Thyroid gland (tissue), 4 donors: ENCODE measurements around the gene S100A4.

ENCODE experiments used
- POLR2A ChIP-seq, 2 donors: fragments of 450-650 bp; IDR thresholded peaks; one replicate each; pipeline ENCODE4 v1.6.1; 2017; ENCODE audit warnings: antibody characterized with exemption in 2 of 2, mild to moderate bottlenecking in 2 of 2, moderate library complexity in 1 of 2
- TF ChIP-seq, protein P1 (sequence below), 6 experiments: fragments of 200-600 bp in 3 of 6; fragments of 450-650 bp in 3 of 6; sonication (generic) in 3 of 6; IDR thresholded peaks; one replicate each; pipeline ENCODE4 v1.5.1; 2016 to 2019; ENCODE audit warnings: antibody characterized with exemption in 6 of 6, mild to moderate bottlenecking in 2 of 6, inconsistent platforms in 1 of 6, moderate library complexity in 1 of 6

DNA sequence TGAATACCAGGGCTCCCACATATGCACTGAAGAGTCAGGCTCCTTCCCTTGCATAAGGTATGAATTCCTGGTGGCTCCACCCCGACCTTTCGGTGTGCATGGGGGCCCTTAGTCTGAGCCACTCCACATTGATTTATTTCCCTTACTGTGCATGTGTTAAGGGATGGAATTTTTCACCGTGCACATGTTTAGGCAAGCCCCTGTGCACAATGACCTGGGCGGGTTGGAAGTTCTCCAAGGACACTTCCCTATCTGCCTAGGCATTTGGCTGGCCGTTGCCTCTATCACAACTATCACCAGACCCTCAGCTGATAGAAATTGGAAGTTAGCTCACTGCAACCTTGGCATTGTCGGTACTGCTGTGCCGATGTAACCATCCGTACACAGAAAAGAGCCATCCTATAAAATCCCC, 19.5 kb downstream of the S100A4 start:
- TF ChIP-seq, protein P1, sequence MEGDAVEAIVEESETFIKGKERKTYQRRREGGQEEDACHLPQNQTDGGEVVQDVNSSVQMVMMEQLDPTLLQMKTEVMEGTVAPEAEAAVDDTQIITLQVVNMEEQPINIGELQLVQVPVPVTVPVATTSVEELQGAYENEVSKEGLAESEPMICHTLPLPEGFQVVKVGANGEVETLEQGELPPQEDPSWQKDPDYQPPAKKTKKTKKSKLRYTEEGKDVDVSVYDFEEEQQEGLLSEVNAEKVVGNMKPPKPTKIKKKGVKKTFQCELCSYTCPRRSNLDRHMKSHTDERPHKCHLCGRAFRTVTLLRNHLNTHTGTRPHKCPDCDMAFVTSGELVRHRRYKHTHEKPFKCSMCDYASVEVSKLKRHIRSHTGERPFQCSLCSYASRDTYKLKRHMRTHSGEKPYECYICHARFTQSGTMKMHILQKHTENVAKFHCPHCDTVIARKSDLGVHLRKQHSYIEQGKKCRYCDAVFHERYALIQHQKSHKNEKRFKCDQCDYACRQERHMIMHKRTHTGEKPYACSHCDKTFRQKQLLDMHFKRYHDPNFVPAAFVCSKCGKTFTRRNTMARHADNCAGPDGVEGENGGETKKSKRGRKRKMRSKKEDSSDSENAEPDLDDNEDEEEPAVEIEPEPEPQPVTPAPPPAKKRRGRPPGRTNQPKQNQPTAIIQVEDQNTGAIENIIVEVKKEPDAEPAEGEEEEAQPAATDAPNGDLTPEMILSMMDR (IDR thresholded peaks at IDR 0.05) = no peak
- TF ChIP-seq POLR2A (IDR thresholded peaks at IDR 0.05) = no peak
